Left ventricle myocardium superior (tissue), 1 donor: ENCODE measurements around the gene MGAT4B. TPM values are rescaled to one million over a fixed set of nuclear protein-coding genes. Genes with fewer than 3 reads are reported as not detected.
A peak's percentile ranks its signal among the peaks of the same experiment; 100 is the strongest.
"Not testable (repeated sequence)": the region's sequence is repeated elsewhere in the genome, so short reads cannot be mapped to it uniquely, and the experiment has no call there.

Experiments
- ATAC-seq: fragments of 200-7000 bp; cut with Tn5 transposase; one replicate; pipeline ENCODE4 v1.9.1; 2020; ENCODE audit warnings: mild to moderate bottlenecking, moderate library complexity
- DNase-seq: peaks from one replicate; pipeline ENCODE4 v3.0.0-alpha.2; 2020
- intact Hi-C: fragments of 100-400 bp; cut with micrococcal nuclease; formaldehyde crosslinking; loops from one replicate; pipeline ENCODE4 v1.11.0; 2022
- long read RNA-seq: library from polyadenylated mRNA; unstranded; transcript quantifications from one replicate; pipeline ENCODE4 v2.0.0, GENCODE V29; 2021
- total RNA-seq: library from RNA; stranded (reverse); fragmentation: NEBNext Ultra II Directional; extraction: Animal tissue kit (Norgen Biotek cat#: 25700); gene quantifications from one replicate; pipeline ENCODE4 v1.2.1, GENCODE V29; 2021
- donor health status: DM: no; HTN: yes; CAD: no; lungs with severe emphysema.

Gene MGAT4B
- 110 TPM for total RNA-seq
- long read RNA-seq, transcript MGAT4B-201 (15 exons, 2,446 nt) = major isoform, 110 of 171 reads
- long read RNA-seq, partial matches to known transcripts = 37 of 171 reads
- long read RNA-seq, other reads (novel, unspliced or antisense) = 20 of 171 reads

DNA sequence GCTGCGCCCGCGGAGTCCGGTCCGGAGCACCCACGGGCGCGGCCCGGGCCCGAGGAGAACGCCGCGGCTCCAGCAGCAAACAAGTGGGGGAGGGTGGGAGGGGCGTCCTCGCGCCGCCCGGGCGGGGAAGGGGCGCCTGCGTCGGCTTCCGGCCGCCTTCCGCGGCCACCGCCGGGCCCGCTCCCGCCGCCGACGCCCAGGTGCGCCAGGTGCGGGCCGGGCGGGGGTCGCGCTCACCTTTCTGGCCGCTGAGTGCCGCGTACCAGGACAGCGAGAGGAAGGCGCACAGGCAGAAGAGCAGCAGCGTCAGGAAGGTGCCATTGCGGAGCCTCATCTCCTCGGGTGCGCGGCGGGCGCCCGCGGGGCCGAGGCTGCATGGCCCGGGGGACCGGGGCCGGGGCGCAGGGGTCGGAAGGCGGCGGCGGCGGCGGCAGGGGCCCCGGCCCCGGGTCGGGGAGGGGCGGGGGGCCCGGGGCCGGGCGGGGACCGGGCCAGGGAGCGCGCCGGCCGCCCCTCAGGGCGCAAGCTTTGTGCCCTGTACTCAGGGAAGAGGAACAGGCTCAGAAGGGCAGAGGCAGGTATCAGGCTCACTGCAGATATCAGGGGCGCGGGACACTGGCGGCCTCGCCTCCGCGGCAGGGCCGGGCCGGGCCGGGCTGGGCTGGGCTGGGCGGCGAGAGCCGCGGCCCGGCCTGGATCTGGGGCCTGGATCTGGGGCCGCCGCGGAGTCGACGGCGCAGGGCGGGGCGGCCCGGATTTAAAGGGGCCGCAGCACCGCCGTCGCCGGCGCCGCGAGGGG is at the start of gene MGAT4B:
MGAT4B (minus strand) TSS at position 617 of the 799 bp plus-strand sequence; CDS start at position 334, 283 bp downstream.
- DNase-seq = peak; percentile 89
- intact Hi-C loops = no loop called here
- ATAC-seq = peak; percentile 88

DNA sequence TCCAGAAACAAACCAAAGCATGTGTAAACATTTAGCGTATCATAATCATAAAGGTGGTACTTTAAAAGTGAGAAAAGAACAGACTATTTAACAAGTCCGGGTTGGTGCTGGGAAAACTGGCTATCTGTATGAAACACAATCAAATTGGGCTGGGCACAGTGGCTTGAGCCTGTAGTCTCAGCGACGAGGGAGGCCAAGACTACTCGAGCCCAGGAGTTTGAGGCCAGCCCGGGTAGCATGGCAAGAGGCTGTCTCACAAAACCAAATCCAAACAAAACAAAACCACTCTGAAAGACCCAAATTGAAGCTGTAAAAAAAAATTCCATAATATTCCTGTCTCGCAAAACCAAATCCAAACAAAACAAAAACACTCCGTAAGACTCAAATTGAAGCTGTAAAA is 47.7 kb upstream of the MGAT4B start:
- intact Hi-C loops = no loop called here
- DNase-seq (peak; percentile 3), ATAC-seq (no peak)

- DNase-seq (peak; percentile 5), ATAC-seq (no peak)
- intact Hi-C loops = no loop called here
Observed at GRCh38 chr5:179852993-179853547, 46.4 kb upstream of the MGAT4B start.

DNA sequence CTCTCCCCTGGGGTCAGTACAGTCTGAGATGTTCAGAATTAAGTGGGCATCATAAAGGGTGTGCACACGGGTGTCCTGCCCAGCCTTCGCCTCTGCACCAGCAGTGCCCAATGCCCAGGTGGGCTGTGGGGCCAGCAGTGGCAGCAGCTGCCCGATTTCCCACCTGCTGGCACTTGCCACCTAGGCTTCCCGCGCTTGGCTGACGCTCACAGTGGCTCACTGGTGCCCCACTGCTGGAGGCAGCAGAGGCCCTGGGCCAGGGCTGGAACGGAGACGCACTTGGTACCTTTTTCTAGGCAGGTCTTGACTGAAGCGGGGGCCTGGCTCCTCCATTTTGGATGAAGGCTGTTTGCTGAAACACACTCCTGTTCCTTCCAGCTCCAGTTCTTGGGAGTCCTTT is 35.0 kb upstream of the MGAT4B start:
- intact Hi-C loops = no loop called here
- peak; percentile 18 for DNase-seq
- ATAC-seq = no peak

- no peak for ATAC-seq
- intact Hi-C loops = no loop called here
- peak; percentile 23 for DNase-seq
Observed at GRCh38 chr5:179840766-179841165, 34.1 kb upstream of the MGAT4B start.

DNA sequence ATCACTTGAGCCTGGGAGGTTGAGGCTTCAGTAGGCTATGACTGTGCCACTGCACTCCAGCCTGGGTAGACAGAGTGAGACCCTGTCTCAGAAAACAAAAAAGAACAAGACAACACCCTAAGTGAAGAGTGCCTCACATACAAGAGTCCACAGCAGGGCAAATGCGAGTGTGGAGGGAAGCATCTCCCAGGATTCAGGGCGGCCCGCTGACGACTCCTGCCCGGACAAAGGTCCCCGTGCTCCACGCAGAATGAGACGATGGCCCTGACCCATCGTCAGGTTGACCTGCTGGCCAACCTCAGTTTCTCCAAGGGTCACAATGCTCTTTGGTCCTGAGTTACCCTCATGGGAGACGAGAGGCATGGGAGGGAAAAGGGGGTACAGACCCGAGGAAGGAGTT is 33.7 kb upstream of the MGAT4B start:
- ATAC-seq (no peak), DNase-seq (peak; percentile 23)
- intact Hi-C loops = no loop called here

- peak; percentile 71 for ATAC-seq
- intact Hi-C loops = no loop called here
Observed at GRCh38 chr5:179839328-179840256, 32.9 kb upstream of the MGAT4B start.

GRCh38 chr5:179837076-179838011 is 30.7 kb upstream of the MGAT4B start:
- ATAC-seq (peak; percentile 13), DNase-seq (no peak)
- intact Hi-C loops = no loop called here

More at GRCh38 chr5:179839328-179840256, 32.9 kb upstream of the MGAT4B start:
- peak; percentile 63 for DNase-seq

DNA sequence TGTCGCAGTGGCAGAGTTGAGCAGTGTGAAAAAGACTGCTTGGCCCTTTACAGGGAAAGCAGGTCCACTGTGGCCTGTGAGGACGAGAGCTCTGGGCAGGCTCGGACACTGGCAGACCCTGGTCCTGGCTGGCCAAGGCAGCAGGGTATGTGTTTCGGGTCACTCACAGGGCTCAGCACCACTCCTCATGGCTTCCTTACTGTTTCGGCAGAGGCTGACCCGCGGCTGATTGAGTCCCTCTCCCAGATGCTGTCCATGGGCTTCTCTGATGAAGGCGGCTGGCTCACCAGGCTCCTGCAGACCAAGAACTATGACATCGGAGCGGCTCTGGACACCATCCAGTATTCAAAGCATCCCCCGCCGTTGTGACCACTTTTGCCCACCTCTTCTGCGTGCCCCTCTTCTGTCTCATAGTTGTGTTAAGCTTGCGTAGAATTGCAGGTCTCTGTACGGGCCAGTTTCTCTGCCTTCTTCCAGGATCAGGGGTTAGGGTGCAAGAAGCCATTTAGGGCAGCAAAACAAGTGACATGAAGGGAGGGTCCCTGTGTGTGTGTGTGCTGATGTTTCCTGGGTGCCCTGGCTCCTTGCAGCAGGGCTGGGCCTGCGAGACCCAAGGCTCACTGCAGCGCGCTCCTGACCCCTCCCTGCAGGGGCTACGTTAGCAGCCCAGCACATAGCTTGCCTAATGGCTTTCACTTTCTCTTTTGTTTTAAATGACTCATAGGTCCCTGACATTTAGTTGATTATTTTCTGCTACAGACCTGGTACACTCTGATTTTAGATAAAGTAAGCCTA is 29.8 kb upstream of the MGAT4B start:
- DNase-seq (peak; percentile 41), ATAC-seq (peak; percentile 16)
- intact Hi-C loops = no loop called here

DNA sequence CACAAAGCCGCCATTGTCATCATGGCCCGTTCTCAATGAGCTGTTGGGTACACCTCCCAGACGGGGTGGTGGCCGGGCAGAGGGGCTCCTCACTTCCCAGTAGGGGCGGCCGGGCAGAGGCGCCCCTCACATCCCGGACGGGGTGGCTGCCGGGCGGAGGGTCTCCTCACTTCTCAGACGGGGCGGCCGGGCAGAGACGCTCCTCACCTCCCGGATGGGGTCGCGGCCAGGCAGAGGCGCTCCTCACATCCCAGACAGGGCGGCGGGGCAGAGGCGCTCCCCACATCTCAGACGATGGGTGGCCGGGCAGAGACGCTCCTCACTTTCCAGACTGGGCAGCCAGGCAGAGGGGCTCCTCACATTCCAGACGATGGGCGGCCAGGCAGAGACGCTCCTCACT is 28.2 kb upstream of the MGAT4B start:
- intact Hi-C loops, ATAC-seq, DNase-seq: not testable (repeated sequence)

DNA sequence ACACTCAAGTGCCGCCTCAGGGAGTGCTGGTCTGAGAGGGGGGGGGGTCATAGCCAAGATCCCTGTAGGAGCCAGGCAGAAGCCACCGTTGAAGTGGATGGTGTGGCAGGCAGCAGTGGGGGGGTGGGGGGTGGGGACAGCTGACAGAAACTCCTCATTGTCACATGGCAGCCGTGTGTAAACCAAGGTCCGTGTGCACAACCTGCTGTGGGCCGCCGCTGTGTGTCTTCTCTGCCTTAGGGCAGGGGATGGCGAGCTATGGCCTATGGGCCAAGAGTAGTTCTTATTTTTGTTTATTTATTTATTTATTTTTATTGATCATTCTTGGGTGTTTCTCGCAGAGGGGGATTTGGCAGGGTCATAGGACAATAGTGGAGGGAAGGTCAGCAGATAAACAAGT is 27.5 kb upstream of the MGAT4B start:
- ATAC-seq (no peak), DNase-seq (no peak)
- intact Hi-C loops = no loop called here

DNA sequence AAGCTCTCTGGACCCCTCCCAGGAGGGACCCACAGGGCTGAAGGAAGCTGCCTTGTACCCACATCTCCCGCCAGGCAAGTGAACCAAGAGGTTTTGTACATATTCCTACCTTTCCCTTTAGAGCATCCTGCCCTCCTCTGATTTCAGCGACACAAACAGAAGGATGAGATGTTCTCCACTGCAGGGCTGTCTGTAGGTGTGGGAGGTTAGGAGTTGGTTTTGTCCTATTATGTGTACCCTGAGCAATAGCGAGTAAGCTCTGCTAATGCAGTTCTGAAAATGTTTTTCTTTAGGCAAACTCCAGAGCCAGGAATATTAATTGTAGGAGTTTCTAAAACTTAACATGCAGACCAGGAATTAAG is 27.0 kb upstream of the MGAT4B start:
- DNase-seq (no peak), ATAC-seq (no peak)
- intact Hi-C loops = no loop called here

DNA sequence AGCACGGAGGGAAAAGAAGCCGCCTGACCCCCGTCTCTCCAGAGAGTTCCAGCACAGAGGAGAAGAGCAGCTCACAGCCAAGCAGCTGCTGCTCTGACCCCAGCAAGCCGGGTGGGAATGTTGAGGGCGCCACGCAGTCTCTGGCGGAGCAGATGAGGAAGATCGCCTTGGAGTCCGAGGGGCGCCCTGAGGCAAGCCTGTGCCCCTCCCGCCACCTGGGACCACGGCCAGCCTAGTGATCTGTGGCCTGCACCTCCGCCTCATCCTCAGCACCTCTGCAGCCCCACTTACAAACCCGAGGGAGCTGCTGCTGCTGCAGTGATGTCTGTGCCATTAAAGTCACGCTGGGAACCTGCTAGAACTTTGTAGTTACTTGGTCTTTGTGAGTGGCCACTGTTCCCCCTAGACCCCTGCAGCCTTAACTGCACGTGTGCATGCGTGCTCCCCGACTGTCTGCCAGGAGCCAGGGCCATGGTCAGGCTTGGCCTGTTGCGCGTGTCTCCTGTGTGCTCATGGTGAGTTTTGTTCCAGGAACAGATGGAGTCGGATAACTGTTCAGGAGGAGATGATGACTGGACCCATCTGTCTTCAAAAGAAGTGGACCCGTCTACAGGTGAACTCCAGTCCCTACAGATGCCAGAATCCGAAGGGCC is 26.5 kb upstream of the MGAT4B start:
- intact Hi-C loops = no loop called here
- ATAC-seq (no peak), DNase-seq (peak; percentile 30)

DNA sequence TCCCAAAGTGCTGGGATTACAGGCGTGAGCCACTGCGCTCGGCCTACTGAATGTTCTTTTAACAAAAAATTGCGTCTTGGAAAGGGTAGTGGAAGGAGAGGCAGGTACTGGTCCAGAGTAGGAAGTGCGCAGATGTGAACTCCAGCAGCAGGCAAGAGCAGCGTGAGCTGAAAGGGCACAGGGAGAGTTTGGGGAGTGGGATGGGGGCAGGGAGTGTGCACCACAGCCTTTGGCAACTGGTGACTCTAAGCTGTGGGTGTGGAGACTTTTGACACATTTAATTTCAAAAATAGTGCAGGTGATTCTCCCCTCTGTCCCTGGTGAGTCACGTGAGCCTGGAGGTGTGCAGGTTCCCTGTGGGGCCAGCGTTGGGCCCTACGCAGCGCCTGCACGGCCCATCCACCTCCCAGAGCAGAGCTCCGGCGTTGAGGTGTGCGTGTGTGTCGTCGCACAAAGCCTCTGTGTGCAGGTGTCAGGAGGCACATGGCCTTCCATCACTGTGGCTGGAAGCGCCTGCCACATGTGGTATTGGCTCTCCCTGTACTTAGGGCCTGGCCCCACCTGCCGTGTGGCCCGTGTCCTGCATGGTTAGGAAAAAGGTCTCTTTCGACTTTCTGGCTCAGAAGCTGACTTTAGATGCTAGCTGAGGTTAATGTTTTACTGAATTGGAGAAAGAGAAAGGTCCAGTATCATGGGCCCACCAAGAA is 25.5 kb upstream of the MGAT4B start:
- ATAC-seq (no peak), DNase-seq (no peak)
- intact Hi-C loops = no loop called here

GRCh38 chr5:179830818-179831468 is 24.3 kb upstream of the MGAT4B start:
- ATAC-seq (no peak), DNase-seq (no peak)
- intact Hi-C loops = no loop called here

DNA sequence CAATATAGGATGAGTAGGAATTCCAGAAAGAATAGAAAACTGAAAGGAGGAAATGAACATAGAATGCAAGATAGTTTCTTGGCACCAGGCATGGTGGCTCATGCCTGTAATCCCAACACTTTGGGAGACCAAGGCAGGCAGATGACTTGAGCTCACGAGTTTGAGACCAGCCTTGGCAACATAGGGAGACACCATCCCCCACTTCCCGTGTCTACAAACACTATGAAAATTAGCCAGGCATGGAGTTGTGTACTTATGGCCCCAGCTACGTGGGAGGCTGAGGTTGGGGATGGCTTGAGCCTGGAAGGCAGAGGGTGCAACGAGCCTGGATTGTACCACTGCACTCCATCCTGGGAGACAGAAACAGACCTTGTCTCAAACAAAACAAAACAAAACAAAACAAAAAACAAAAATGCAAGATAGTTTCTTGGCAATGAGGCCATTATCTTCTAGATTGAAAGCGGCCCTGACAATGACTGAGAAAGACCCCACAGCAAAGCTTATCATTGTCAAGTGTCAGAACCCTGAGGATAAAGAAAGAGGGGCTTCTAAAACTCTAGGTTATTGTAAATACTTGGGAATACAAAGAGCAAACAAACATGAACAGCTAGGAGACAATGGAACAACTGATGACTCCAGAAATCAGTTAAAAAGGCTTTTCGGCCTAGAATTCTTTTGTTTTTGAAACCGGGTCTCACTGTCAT is 23.2 kb upstream of the MGAT4B start:
- DNase-seq (peak; percentile 1), ATAC-seq (no peak)
- intact Hi-C loops = no loop called here
